ENCODE results near the gene RABL3.
A peak's percentile ranks its signal among the peaks of the same experiment; 100 is the strongest.
"Not testable (repeated sequence)": the region's sequence is repeated elsewhere in the genome, so short reads cannot be mapped to it uniquely, and the experiment has no call there.

Gene RABL3

GRCh38 chr3:120742198-120742848, at the start of gene RABL3, which contains the start of gene GTF2E1:
RABL3 (minus strand) TSS chr3:120742516; CDS start chr3:120742507, 9 bp downstream.
GTF2E1 (plus strand) TSS chr3:120742744; CDS start chr3:120750553, 7,809 bp downstream.
- peak; percentile 95 to 96 for DNase-seq

DNA sequence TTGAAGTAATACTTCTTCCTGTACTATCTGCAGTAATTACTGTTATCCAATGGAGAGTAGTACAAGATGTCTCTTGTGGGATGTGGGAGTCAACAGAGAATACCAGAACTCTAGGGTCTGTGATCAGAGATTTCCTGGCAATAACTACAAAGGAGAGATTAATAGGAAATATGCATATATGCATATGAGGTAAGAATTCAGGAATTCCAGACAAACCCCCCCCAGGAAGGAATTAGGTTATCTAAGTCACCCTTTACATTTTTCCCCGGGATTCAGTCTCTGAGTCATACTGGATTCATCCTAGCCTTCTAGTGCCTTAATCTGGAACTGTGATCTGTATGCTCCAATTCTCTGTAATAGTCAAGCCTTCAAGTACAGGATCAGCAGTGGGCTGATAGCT, 49.6 kb upstream of the RABL3 start:
- no peak for DNase-seq

DNA sequence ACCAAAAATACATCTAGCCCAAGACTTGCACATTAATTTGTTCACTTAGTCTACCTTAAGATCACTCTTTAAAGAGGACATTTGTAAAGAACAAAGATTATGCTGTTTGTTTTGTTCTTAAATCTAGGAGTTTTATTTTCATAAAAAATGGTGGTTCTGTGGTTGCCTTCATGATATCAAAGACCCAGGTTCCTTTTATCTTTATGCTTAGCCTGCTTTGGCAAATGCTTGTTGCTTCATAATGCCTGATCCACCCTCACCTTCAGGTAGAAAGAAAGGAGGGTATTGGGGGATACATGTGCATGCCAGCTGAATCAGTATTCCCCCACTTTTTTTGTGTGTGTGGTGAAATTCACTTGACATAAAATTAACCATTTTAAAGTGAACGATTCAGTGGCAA, 48.7 kb upstream of the RABL3 start:
- no peak for DNase-seq

- DNase-seq = not testable (repeated sequence)
These were observed 43.5 kb upstream of the RABL3 start for GRCh38 chr3:120785832-120786231.

GRCh38 chr3:120780977-120781376, 38.7 kb upstream of the RABL3 start:
- DNase-seq = no peak

- no peak for DNase-seq
These were observed 36.5 kb upstream of the RABL3 start for GRCh38 chr3:120778776-120779175.

DNA sequence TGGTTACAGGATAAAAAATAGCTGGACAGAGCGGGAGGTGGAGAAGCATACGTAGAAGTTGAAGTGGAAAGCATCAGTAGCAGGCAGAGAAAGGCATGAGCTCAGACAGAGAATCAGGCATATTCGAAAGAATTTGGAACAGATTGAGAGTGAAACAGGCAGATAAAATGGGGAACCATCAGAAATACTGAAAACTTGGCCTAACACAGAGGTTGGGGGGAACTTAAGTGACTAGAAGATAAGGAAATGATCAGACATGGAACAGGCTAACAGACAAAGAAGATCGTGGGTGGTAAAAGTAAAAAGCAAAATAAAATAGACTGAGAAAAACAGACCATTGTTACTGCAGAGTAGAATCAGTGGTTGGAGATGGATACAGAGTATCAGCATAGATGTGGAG, 33.1 kb upstream of the RABL3 start:
- DNase-seq = no peak

DNA sequence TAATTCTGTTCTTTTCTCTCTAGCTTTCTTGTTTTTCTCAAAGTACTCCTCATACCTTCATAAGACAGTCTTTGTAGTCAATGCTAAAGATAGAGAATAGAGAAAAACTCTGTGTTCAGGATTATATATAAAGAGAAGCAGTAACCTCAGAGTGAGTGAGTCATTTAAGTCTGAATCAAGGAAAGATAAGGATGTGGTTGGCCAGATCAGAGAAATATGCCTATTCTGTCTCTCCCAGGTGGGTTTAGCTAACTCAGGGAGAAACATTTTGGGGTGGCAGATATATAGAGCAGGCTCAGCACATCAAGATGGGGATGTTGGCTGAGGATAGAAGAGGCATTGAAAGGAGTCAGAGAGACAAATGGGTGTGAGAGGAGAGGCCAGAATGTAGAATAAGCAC, 31.6 kb upstream of the RABL3 start:
- DNase-seq = no peak

DNA sequence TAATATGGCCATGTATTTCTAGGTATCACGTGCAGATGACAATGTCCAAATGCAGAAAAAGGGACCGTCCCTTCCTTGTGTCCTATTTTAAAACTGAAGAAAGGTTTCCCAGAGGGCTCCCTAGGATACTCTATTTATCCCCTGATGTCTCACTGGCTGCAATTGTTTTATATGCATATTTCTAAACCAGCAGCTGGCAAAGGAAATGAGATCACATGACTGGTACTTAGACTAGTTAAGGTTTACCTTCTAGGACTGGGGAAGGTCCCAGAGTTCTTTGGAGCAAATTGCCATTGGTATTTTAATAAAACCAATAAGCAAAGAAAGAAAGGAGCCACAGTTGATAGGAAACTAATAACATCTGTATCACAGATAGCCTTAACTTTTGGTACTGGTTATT, 29.8 kb upstream of the RABL3 start:
- DNase-seq = no peak

DNA sequence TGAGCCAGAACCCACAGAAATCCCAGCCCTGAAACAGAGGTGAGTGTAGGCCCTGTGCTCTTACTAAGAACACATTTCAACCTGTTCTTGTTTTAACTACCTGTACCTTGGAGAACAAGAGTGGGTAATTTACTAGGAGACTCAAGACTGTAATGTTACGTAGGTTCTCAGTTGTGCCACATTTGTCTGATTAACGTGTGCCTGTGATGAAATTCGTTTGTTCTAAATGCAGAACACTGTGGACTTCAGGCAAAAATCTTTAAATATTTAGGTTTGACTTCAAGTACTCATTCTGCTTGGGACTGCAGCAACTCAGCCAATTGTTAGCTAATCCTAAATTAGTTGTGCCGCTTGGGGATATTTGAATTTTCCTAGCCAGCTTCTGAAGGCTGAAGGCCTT, 28.6 kb upstream of the RABL3 start:
- DNase-seq = no peak

DNA sequence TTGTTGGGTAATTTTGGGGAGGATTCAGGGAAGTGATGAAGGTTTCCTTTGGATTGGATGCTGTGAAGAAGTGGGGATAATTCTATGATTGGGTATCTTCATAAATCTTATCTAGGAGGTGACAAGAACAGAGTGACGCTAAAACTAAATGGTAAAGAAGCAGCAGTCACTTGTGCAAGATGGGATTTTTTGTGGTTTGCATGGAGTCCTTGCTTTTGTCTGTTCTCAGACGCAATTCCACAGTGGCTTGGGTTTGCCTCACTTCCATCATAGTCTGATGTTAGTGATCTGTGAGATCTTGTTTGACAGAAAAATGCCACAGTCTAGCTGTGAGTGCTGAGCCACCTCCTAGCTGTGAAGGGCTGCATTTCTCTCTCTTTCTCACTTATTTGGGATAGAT, 27.1 kb upstream of the RABL3 start:
- no peak for DNase-seq

DNA sequence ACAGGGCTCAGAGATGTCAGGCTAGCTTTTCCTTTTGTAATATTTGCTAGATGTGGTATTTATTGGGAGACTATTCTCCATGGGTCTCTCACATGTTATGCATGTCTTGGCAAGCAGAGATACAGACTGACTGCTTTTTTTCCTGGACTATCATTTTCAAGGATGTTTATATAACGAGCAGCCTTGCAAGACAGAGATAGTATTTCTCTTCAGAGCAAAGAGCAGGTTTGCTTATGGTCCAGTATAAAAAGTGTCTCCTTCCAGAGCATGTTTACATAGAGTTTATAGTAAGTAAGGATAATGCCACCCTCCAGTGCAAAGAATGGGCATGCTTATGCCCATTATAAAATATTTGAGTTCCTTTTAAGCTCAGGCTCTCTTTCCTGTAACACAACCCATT, 24.8 kb upstream of the RABL3 start:
- DNase-seq = no peak

DNA sequence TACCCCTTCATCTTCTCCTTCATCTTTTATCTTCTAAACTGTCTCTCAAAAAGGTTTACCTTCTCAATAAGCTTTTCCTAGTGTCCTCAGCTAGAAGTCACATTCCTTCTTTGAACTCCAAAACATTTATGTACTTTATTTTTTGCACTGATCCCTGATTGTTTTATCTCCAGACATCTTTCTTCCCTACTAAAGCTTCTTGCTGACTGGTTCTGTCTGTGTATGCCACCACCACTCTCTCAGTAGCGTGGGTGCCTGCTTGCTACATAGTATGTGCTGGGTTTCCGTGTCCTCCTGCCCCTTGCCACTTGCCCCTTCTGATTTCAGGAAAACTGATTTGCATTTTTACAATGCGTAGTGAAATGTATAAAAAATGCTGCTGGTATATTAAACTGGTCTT, 24.3 kb upstream of the RABL3 start:
- DNase-seq = no peak

- no peak for DNase-seq
These were observed 23.6 kb upstream of the RABL3 start for GRCh38 chr3:120765830-120766493.

- DNase-seq = no peak
These were observed 21.9 kb upstream of the RABL3 start for GRCh38 chr3:120764206-120764605.

GRCh38 chr3:120763601-120764000, 21.3 kb upstream of the RABL3 start:
- no peak for DNase-seq

DNA sequence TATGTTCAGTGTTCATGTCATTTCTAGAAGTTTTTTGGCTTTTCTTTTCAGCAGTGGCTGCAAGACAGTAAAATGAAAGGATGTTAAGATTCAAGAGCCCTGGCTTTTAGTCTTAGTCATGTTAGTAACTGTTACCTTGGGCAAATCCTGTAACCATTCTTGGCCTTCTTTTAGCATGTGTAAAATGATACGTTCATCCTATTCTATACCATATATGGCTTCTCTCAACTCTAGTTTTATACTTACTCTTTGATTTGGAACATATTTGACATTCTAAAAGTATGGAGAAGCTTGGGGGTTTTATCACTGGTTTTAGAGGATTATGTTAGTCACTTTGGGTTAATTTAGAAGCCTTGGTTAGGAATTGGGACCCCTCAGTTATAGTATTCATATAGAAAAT, 20.3 kb upstream of the RABL3 start:
- no peak for DNase-seq

DNA sequence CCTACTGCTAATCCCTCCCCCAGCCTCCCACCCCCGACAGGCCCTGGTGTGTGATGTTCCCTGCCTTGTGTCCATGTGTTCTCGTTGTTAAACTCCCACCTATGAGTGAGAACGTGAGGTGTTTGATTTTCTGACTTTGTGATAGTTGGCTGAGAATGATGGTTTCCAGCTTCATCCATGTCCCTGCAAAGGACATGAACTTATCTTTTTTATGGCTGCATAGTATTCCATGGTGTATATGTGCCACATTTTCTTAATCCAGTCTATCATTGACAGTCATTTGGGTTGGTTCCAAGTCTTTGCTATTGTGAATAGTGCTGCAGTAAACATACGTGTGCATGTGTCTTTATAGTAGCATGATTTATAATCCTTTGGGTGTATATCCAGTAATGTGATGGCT, 16.2 kb upstream of the RABL3 start:
- not testable (repeated sequence) for DNase-seq

GRCh38 chr3:120756061-120756460, 13.7 kb upstream of the RABL3 start:
- no peak for DNase-seq

- no peak for DNase-seq
These were observed 11.5 kb upstream of the RABL3 start for GRCh38 chr3:120753810-120754209.

- DNase-seq = no peak
These were observed 10.5 kb upstream of the RABL3 start for GRCh38 chr3:120752865-120753264.

DNA sequence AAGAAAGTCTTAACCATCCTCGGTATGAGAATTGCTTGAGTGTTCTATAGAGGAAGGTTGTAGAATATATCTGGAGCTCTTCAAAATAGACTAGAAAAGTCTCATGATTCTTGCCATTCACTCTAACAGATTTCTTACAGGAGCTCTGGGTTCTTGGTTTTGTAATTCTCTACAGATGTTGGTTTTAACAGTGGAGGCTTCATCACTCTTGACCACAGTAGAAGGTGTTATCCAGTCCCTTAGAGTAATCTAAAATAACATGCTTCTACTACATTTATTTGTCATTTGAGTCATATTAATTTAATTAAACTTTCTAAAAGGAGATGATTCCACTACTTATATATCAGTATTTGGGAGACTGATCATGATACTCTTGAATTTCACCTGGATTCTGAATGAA, 9.9 kb upstream of the RABL3 start:
- no peak for DNase-seq

- no peak for DNase-seq
These were observed 7.5 kb upstream of the RABL3 start for GRCh38 chr3:120749843-120750242.

- DNase-seq = no peak
These were observed 3.1 kb upstream of the RABL3 start for GRCh38 chr3:120745466-120745865.

Measured in NCI-H187 (cell line).